CD4-positive, alpha-beta memory T cell (primary cell): ENCODE results near the gene IQSEC3. TPM values are rescaled to one million over a fixed set of nuclear protein-coding genes. Genes with fewer than 3 reads are reported as not detected.

Source experiments
- CTCF ChIA-PET: fragments of 350-600 bp; sonication (Branson Sonifier 250); formaldehyde crosslinking; loops from one replicate; lab custom pipeline; 2021; ENCODE audit warnings: inconsistent platforms; ENCODE audit not compliant: partially characterized antibody; lab: Charles Lee
- POLR2A ChIA-PET: fragments of 350-600 bp; sonication (Branson Sonifier 250); formaldehyde crosslinking; loops from one replicate; lab custom pipeline; 2021; ENCODE audit not compliant: partially characterized antibody; lab: Charles Lee
- DNase-seq, 5 donors: peaks; one replicate each; pipeline versions ENCODE4 v3.0.0 to v3.0.0-alpha.2; 2020 to 2022; ENCODE audit warnings: mixed read lengths in 1 of 5
- H3K27ac ChIP-seq: one replicate; pipeline ENCODE4 v1.7.0; 2013; ENCODE audit warnings: low read depth, low read length
- H3K27me3 ChIP-seq: 2 replicates; pipeline ENCODE4 v1.7.0; 2013; ENCODE audit warnings: mild to moderate bottlenecking, low read length, moderate library complexity; ENCODE audit not compliant: insufficient read depth
- H3K36me3 ChIP-seq: 2 replicates; pipeline ENCODE4 v1.7.0; 2013; ENCODE audit warnings: mild to moderate bottlenecking, low read length, moderate library complexity; ENCODE audit not compliant: insufficient read depth
- H3K4me1 ChIP-seq: 2 replicates; pipeline ENCODE4 v1.7.0; 2013; ENCODE audit warnings: mild to moderate bottlenecking, low read length, moderate library complexity; ENCODE audit not compliant: insufficient read depth
- H3K4me3 ChIP-seq, 2 donors: one replicate each; pipeline ENCODE4 v1.7.0; 2013; ENCODE audit warnings: low read length in 2 of 2, mild to moderate bottlenecking in 1 of 2
- H3K9me3 ChIP-seq, 2 donors: one replicate each; pipeline ENCODE4 v1.7.0; 2013; ENCODE audit warnings: low read length in 2 of 2, control low read depth in 1 of 2; ENCODE audit not compliant: control insufficient read depth in 1 of 2
- H3K27ac Mint-ChIP-seq, 7 donors: one replicate each; pipeline ENCODE4 v1.8.0; 2020 to 2021; ENCODE audit warnings: mixed read lengths in 7 of 7, mild to moderate bottlenecking in 6 of 7, inconsistent platforms in 3 of 7, moderate library complexity in 3 of 7
- H3K27me3 Mint-ChIP-seq, 2 donors: one replicate each; pipeline ENCODE4 v1.8.0; 2020 to 2021; ENCODE audit warnings: mixed read lengths in 2 of 2
- H3K36me3 Mint-ChIP-seq, 2 donors: one replicate each; pipeline ENCODE4 v1.8.0; 2020 to 2021; ENCODE audit warnings: mixed read lengths in 2 of 2, inconsistent platforms in 1 of 2, mild to moderate bottlenecking in 1 of 2
- H3K4me1 Mint-ChIP-seq, 4 donors: one replicate each; pipeline ENCODE4 v1.8.0; 2020 to 2021; ENCODE audit warnings: mixed read lengths in 4 of 4, mild to moderate bottlenecking in 1 of 4
- H3K4me3 Mint-ChIP-seq, 8 donors: one replicate each; pipeline ENCODE4 v1.8.0; 2020 to 2021; ENCODE audit warnings: mixed read lengths in 8 of 8, mild to moderate bottlenecking in 7 of 8, moderate library complexity in 6 of 8, inconsistent platforms in 3 of 8
- H3K9me3 Mint-ChIP-seq, 8 donors: one replicate each; pipeline ENCODE4 v1.8.0; 2020 to 2021; ENCODE audit warnings: mixed read lengths in 8 of 8, mild to moderate bottlenecking in 5 of 8, inconsistent platforms in 3 of 8, moderate library complexity in 1 of 8
- intact Hi-C: fragments of 100-400 bp; cut with micrococcal nuclease; formaldehyde crosslinking; loops from one replicate; pipeline ENCODE4 v1.15.1; 2023
- polyA plus RNA-seq, 2 donors: library from polyadenylated mRNA; unstranded; fragments of 300-500 nt; fragmentation: Illumina TruSeq; gene quantifications; one replicate each; pipeline ENCODE4 v1.2.3, GENCODE V29; 2021
- total RNA-seq, 2 experiments: library from RNA; stranded (reverse); gene quantifications; one replicate each; pipeline ENCODE4 v1.2.3, GENCODE V29; 2021

The IQSEC3 gene
- total and polyA plus RNA-seq, 4 experiments from 2014 or later: 0.84 to 0.91 TPM; not detected in 2

GRCh38 chr12:203462-204260 is 137.1 kb downstream of the IQSEC3 start:
- Histone ChIP-seq H3K4me1 (no peaks in the 10 kb centered on the region), H3K4me3 (no peak overlapping the region), H3K36me3 (no peaks in the 10 kb centered on the region), H3K27ac (no peak overlapping the region), H3K27me3 (no peaks in the 10 kb centered on the region), H3K9me3 (no peaks in the 10 kb centered on the region)
- POLR2A ChIA-PET: no interaction called here
- DNase-seq: no peak
- Mint-ChIP-seq H3K36me3 (no peaks in the 10 kb centered on the region), H3K4me3 (no peak overlapping the region), H3K9me3 (peaks cover 0 to 3% (median 0%) of the 10 kb centered on the region in 8 donors), H3K27me3 (peaks cover 30 to 46% of the 10 kb centered on the region in 2 donors), H3K4me1 (peaks cover 0 to 2% (median 0%) of the 10 kb centered on the region in 4 donors), H3K27ac (no peak overlapping the region)
- intact Hi-C loops: no loop called here
- CTCF ChIA-PET: no interaction called here

GRCh38 chr12:204261-204678 is 137.7 kb downstream of the IQSEC3 start:
- no peaks in the 10 kb centered on the region for H3K27me3 ChIP-seq
- Mint-ChIP-seq H3K4me3 (no peak overlapping the region), H3K4me1 (peaks cover 0 to 2% (median 0%) of the 10 kb centered on the region in 4 donors), H3K36me3 (no peaks in the 10 kb centered on the region), H3K27me3 (peaks cover 33 to 49% of the 10 kb centered on the region in 2 donors), H3K9me3 (peaks cover 0 to 3% (median 0%) of the 10 kb centered on the region in 8 donors), H3K27ac (no peak overlapping the region)
- no peaks in the 10 kb centered on the region for H3K4me1 ChIP-seq
- no peak overlapping the region for H3K27ac ChIP-seq
- POLR2A ChIA-PET: no interaction called here
- no peak overlapping the region for H3K4me3 ChIP-seq
- CTCF ChIA-PET: no interaction called here
- H3K9me3 ChIP-seq: no peaks in the 10 kb centered on the region
- intact Hi-C loops: no loop called here
- no peak for DNase-seq
- H3K36me3 ChIP-seq: no peaks in the 10 kb centered on the region

GRCh38 chr12:205026-205425 is 138.5 kb downstream of the IQSEC3 start:
- Histone ChIP-seq H3K27ac (no peak overlapping the region), H3K9me3 (no peaks in the 10 kb centered on the region), H3K27me3 (no peaks in the 10 kb centered on the region), H3K36me3 (no peaks in the 10 kb centered on the region), H3K4me3 (no peak overlapping the region), H3K4me1 (no peaks in the 10 kb centered on the region)
- peaks cover 31 to 52% of the 10 kb centered on the region in 2 donors for H3K27me3 Mint-ChIP-seq
- peaks cover 0 to 3% (median 0%) of the 10 kb centered on the region in 8 donors for H3K9me3 Mint-ChIP-seq
- intact Hi-C loops: no loop called here
- POLR2A ChIA-PET: no interaction called here
- no peak overlapping the region for H3K4me3 Mint-ChIP-seq
- H3K27ac Mint-ChIP-seq: no peak overlapping the region
- CTCF ChIA-PET: no interaction called here
- no peak for DNase-seq
- H3K4me1 Mint-ChIP-seq: peaks cover 0 to 2% (median 0%) of the 10 kb centered on the region in 4 donors
- H3K36me3 Mint-ChIP-seq: no peaks in the 10 kb centered on the region

GRCh38 chr12:206746-207440 is 140.3 kb downstream of the IQSEC3 start:
- Histone ChIP-seq H3K4me3 (no peak overlapping the region), H3K36me3 (no peaks in the 10 kb centered on the region), H3K9me3 (no peaks in the 10 kb centered on the region), H3K27me3 (no peaks in the 10 kb centered on the region), H3K27ac (no peak overlapping the region), H3K4me1 (no peaks in the 10 kb centered on the region)
- Mint-ChIP-seq H3K9me3 (peaks cover 0 to 3% (median 0%) of the 10 kb centered on the region in 8 donors), H3K4me1 (peaks cover 0 to 2% (median 0%) of the 10 kb centered on the region in 4 donors), H3K27ac (no peak overlapping the region), H3K4me3 (no peak overlapping the region), H3K36me3 (no peaks in the 10 kb centered on the region), H3K27me3 (peaks cover 35 to 62% of the 10 kb centered on the region in 2 donors)
- DNase-seq: no peak
- ChIA-PET POLR2A (no interaction called here), CTCF (no interaction called here)
- intact Hi-C loops: no loop called here

GRCh38 chr12:207804-208203 is 141.2 kb downstream of the IQSEC3 start:
- ChIA-PET CTCF (no interaction called here), POLR2A (no interaction called here)
- DNase-seq: no peak
- no peaks in the 10 kb centered on the region for H3K27me3 ChIP-seq
- no peaks in the 10 kb centered on the region for H3K4me1 ChIP-seq
- no peaks in the 10 kb centered on the region for H3K36me3 ChIP-seq
- no peaks in the 10 kb centered on the region for H3K4me1 Mint-ChIP-seq
- peaks cover 35 to 58% of the 10 kb centered on the region in 2 donors for H3K27me3 Mint-ChIP-seq
- H3K36me3 Mint-ChIP-seq: no peaks in the 10 kb centered on the region
- H3K9me3 ChIP-seq: no peaks in the 10 kb centered on the region
- intact Hi-C loops: no loop called here
- H3K4me3 Mint-ChIP-seq: no peak overlapping the region
- H3K27ac ChIP-seq: no peak overlapping the region
- H3K9me3 Mint-ChIP-seq: peaks cover 0 to 1% (median 0%) of the 10 kb centered on the region in 8 donors
- no peak overlapping the region for H3K27ac Mint-ChIP-seq
- H3K4me3 ChIP-seq: no peak overlapping the region

GRCh38 chr12:208813-209212 is 142.2 kb downstream of the IQSEC3 start:
- H3K27ac Mint-ChIP-seq: no peak overlapping the region
- no peaks in the 10 kb centered on the region for H3K4me1 ChIP-seq
- no peak for DNase-seq

GRCh38 chr12:209246-209645 is 142.7 kb downstream of the IQSEC3 start:
- Histone ChIP-seq H3K4me1 (no peaks in the 10 kb centered on the region), H3K36me3 (no peaks in the 10 kb centered on the region), H3K4me3 (no peak overlapping the region), H3K27ac (no peak overlapping the region), H3K9me3 (no peaks in the 10 kb centered on the region), H3K27me3 (no peaks in the 10 kb centered on the region)
- no peaks in the 10 kb centered on the region for H3K36me3 Mint-ChIP-seq
- no peak for DNase-seq
- intact Hi-C loops: no loop called here
- no peak overlapping the region for H3K27ac Mint-ChIP-seq
- no peaks in the 10 kb centered on the region for H3K4me1 Mint-ChIP-seq
- ChIA-PET POLR2A (no interaction called here), CTCF (no interaction called here)
- no peak overlapping the region for H3K4me3 Mint-ChIP-seq
- peaks cover 0 to 1% (median 0%) of the 10 kb centered on the region in 8 donors for H3K9me3 Mint-ChIP-seq
- H3K27me3 Mint-ChIP-seq: peaks cover 43 to 68% of the 10 kb centered on the region in 2 donors

More at GRCh38 chr12:208813-209212, 142.2 kb downstream of the IQSEC3 start:
- no peaks in the 10 kb centered on the region for H3K9me3 ChIP-seq
- Mint-ChIP-seq H3K9me3 (peaks cover 0 to 1% (median 0%) of the 10 kb centered on the region in 8 donors), H3K4me3 (no peak overlapping the region), H3K36me3 (no peaks in the 10 kb centered on the region), H3K4me1 (no peaks in the 10 kb centered on the region), H3K27me3 (peaks cover 43 to 67% of the 10 kb centered on the region in 2 donors)
- ChIA-PET CTCF (no interaction called here), POLR2A (no interaction called here)
- H3K36me3 ChIP-seq: no peaks in the 10 kb centered on the region
- H3K27me3 ChIP-seq: no peaks in the 10 kb centered on the region
- no peak overlapping the region for H3K27ac ChIP-seq
- H3K4me3 ChIP-seq: no peak overlapping the region
- intact Hi-C loops: no loop called here
